ENCODE results near the gene CARD10.
A peak's percentile ranks its signal among the peaks of the same experiment; 100 is the strongest.

The CARD10 gene

DNA sequence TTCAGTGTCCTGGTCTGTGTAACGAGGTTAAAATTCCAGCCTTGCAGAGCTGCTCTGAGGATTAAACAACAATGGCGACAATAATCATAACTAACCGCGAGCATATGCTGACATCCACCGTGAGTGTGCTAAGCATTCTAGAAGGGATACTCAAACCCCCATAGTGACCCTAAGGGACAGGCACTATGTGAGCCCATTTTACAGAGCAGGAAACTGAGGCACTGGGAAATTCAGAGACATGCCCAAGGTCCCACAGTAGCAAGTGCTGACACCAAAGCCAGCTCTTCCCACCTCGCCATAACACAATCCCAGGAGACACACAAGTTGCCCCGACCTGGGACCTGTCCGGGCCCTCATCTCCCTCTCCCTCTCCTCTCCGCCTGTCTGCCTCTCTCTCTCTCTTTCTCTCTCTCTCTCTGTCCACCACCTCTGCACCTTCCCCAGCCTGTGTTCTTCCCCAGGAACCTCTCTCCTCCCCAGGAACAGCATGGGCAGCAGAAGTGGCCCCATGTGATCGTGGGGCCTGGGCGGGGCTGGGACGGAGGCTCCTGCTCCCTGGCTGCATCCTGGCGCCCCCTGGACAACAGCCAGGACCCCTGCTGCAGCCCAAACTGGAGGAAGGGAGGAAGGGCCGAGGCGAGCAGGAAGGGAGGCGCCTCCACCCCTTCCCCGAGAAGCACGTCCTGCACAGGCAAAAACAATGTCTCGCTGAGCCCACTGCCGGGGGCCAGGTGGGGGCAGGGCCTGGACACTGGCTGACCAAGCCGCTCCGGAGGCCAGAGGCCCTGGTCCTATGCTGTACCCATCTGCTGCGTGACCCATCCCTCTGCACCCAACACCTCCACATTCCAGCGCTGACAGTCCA is 18.2 kb downstream of the CARD10 start:
- Histone ChIP-seq H3K4me3 (ENCODE audit: extremely low read depth, insufficient read depth, low read length, poor library complexity, severe bottlenecking) (no peak overlapping the region), H3K9me3 (ENCODE audit: control insufficient read depth, low read length) (no peaks in the 10 kb centered on the region), H3K36me3 (ENCODE audit: control insufficient read depth, insufficient read depth, low read length) (peaks cover 9% of the 10 kb centered on the region), H3K4me1 (ENCODE audit: control insufficient read depth, insufficient read depth, low read length, poor library complexity, severe bottlenecking) (peaks cover 32% of the 10 kb centered on the region), H3K27ac (ENCODE audit: low read depth, low read length, severe bottlenecking) (peak overlapping the region; percentile 10)
- WGBS, 2 experiments (ENCODE audit: insufficient coverage in 2 of 2): 81 to 89% methylated on average over 14 to 20 of the region's 24 CpGs

- Histone ChIP-seq H3K9me3 (ENCODE audit: control insufficient read depth, low read length) (no peaks in the 10 kb centered on the region), H3K36me3 (ENCODE audit: control insufficient read depth, insufficient read depth, low read length) (peaks cover 10% of the 10 kb centered on the region), H3K4me3 (ENCODE audit: extremely low read depth, insufficient read depth, low read length, poor library complexity, severe bottlenecking) (no peak overlapping the region), H3K4me1 (ENCODE audit: control insufficient read depth, insufficient read depth, low read length, poor library complexity, severe bottlenecking) (peaks cover 32% of the 10 kb centered on the region), H3K27ac (ENCODE audit: low read depth, low read length, severe bottlenecking) (no peak overlapping the region)
- WGBS, 2 experiments (ENCODE audit: insufficient coverage in 2 of 2): 93 to 100% methylated on average over 5 to 8 of the region's 13 CpGs
Measured at GRCh38 chr22:37499789-37500540, 19.2 kb downstream of the CARD10 start.

- H3K27ac ChIP-seq (ENCODE audit: low read depth, low read length, severe bottlenecking): no peak overlapping the region
- WGBS, 2 experiments (ENCODE audit: insufficient coverage in 2 of 2): 84 to 87% methylated on average over 10 to 12 of the region's 12 CpGs
Measured at GRCh38 chr22:37499027-37499707, 20.0 kb downstream of the CARD10 start.

GRCh38 chr22:37498289-37498909 is 20.8 kb downstream of the CARD10 start:
- 41 to 48% methylated on average over 10 to 11 of the region's 15 CpGs for WGBS, 2 experiments (ENCODE audit: insufficient coverage in 2 of 2)
- Histone ChIP-seq H3K9me3 (ENCODE audit: control insufficient read depth, low read length) (no peaks in the 10 kb centered on the region), H3K27ac (ENCODE audit: low read depth, low read length, severe bottlenecking) (no peak overlapping the region), H3K4me3 (ENCODE audit: extremely low read depth, insufficient read depth, low read length, poor library complexity, severe bottlenecking) (no peak overlapping the region), H3K36me3 (ENCODE audit: control insufficient read depth, insufficient read depth, low read length) (peaks cover 8% of the 10 kb centered on the region), H3K4me1 (ENCODE audit: control insufficient read depth, insufficient read depth, low read length, poor library complexity, severe bottlenecking) (peaks cover 32% of the 10 kb centered on the region)

More at GRCh38 chr22:37499027-37499707, 20.0 kb downstream of the CARD10 start:
- no peak overlapping the region for H3K4me3 ChIP-seq (ENCODE audit: extremely low read depth, insufficient read depth, low read length, poor library complexity, severe bottlenecking)
- H3K4me1 ChIP-seq (ENCODE audit: control insufficient read depth, insufficient read depth, low read length, poor library complexity, severe bottlenecking): peaks cover 32% of the 10 kb centered on the region
- H3K9me3 ChIP-seq (ENCODE audit: control insufficient read depth, low read length): no peaks in the 10 kb centered on the region
- H3K36me3 ChIP-seq (ENCODE audit: control insufficient read depth, insufficient read depth, low read length): peaks cover 10% of the 10 kb centered on the region

GRCh38 chr22:37497062-37497599 is 22.1 kb downstream of the CARD10 start:
- peak overlapping the region; percentile 53 for H3K27ac ChIP-seq (ENCODE audit: low read depth, low read length, severe bottlenecking)
- H3K4me1 ChIP-seq (ENCODE audit: control insufficient read depth, insufficient read depth, low read length, poor library complexity, severe bottlenecking): peaks cover 29% of the 10 kb centered on the region
- no peaks in the 10 kb centered on the region for H3K9me3 ChIP-seq (ENCODE audit: control insufficient read depth, low read length)
- whole genome bisulfite sequencing, 2 experiments (ENCODE audit: insufficient coverage in 2 of 2): 88 to 92% methylated on average over 7 to 9 of the region's 12 CpGs
- H3K4me3 ChIP-seq (ENCODE audit: extremely low read depth, insufficient read depth, low read length, poor library complexity, severe bottlenecking): no peak overlapping the region
- peaks cover 5% of the 10 kb centered on the region for H3K36me3 ChIP-seq (ENCODE audit: control insufficient read depth, insufficient read depth, low read length)

GRCh38 chr22:37496651-37497050 is 22.6 kb downstream of the CARD10 start:
- Histone ChIP-seq H3K27ac (ENCODE audit: low read depth, low read length, severe bottlenecking) (peak overlapping the region; percentile 53), H3K9me3 (ENCODE audit: control insufficient read depth, low read length) (no peaks in the 10 kb centered on the region), H3K36me3 (ENCODE audit: control insufficient read depth, insufficient read depth, low read length) (peaks cover 5% of the 10 kb centered on the region), H3K4me3 (ENCODE audit: extremely low read depth, insufficient read depth, low read length, poor library complexity, severe bottlenecking) (no peak overlapping the region), H3K4me1 (ENCODE audit: control insufficient read depth, insufficient read depth, low read length, poor library complexity, severe bottlenecking) (peaks cover 24% of the 10 kb centered on the region)
- WGBS, 2 experiments (ENCODE audit: insufficient coverage in 2 of 2): 90 to 95% methylated on average over 7 to 9 of the region's 11 CpGs

GRCh38 chr22:37493979-37494378 is 25.2 kb downstream of the CARD10 start:
- Histone ChIP-seq H3K9me3 (ENCODE audit: control insufficient read depth, low read length) (no peaks in the 10 kb centered on the region), H3K36me3 (ENCODE audit: control insufficient read depth, insufficient read depth, low read length) (peaks cover 5% of the 10 kb centered on the region), H3K4me1 (ENCODE audit: control insufficient read depth, insufficient read depth, low read length, poor library complexity, severe bottlenecking) (peaks cover 13% of the 10 kb centered on the region), H3K4me3 (ENCODE audit: extremely low read depth, insufficient read depth, low read length, poor library complexity, severe bottlenecking) (no peak overlapping the region), H3K27ac (ENCODE audit: low read depth, low read length, severe bottlenecking) (no peak overlapping the region)
- 88 to 94% methylated on average over 8 of the region's 10 CpGs for WGBS, 2 experiments (ENCODE audit: insufficient coverage in 2 of 2)

- WGBS, 2 experiments (ENCODE audit: insufficient coverage in 2 of 2): 75 to 78% methylated on average over 19 to 22 of the region's 24 CpGs
- no peaks in the 10 kb centered on the region for H3K9me3 ChIP-seq (ENCODE audit: control insufficient read depth, low read length)
Measured at GRCh38 chr22:37492428-37493344, 26.5 kb downstream of the CARD10 start.

GRCh38 chr22:37491559-37492427 is 27.4 kb downstream of the CARD10 start:
- Histone ChIP-seq H3K4me1 (ENCODE audit: control insufficient read depth, insufficient read depth, low read length, poor library complexity, severe bottlenecking) (peaks cover 4% of the 10 kb centered on the region), H3K36me3 (ENCODE audit: control insufficient read depth, insufficient read depth, low read length) (peaks cover 5% of the 10 kb centered on the region), H3K9me3 (ENCODE audit: control insufficient read depth, low read length) (no peaks in the 10 kb centered on the region), H3K4me3 (ENCODE audit: extremely low read depth, insufficient read depth, low read length, poor library complexity, severe bottlenecking) (no peak overlapping the region), H3K27ac (ENCODE audit: low read depth, low read length, severe bottlenecking) (no peak overlapping the region)
- WGBS, 2 experiments (ENCODE audit: insufficient coverage in 2 of 2): 91 to 96% methylated on average over 10 to 11 of the region's 22 CpGs

More at GRCh38 chr22:37492428-37493344, 26.5 kb downstream of the CARD10 start:
- no peak overlapping the region for H3K4me3 ChIP-seq (ENCODE audit: extremely low read depth, insufficient read depth, low read length, poor library complexity, severe bottlenecking)
- H3K36me3 ChIP-seq (ENCODE audit: control insufficient read depth, insufficient read depth, low read length): peaks cover 5% of the 10 kb centered on the region
- no peak overlapping the region for H3K27ac ChIP-seq (ENCODE audit: low read depth, low read length, severe bottlenecking)
- H3K4me1 ChIP-seq (ENCODE audit: control insufficient read depth, insufficient read depth, low read length, poor library complexity, severe bottlenecking): peaks cover 11% of the 10 kb centered on the region
